Stimulated activated CD8-positive, alpha-beta memory T cell treated with anti-CD3 and anti-CD28 coated beads, Interleukin-7, amount 100 ng/mL, for 48 hours (primary cell): ENCODE data around the gene HIVEP1.

Experiments
- DNase-seq, 2 donors: peaks; one replicate each; pipeline ENCODE4 v3.0.0-alpha.2; 2020; ENCODE audit warnings: low read depth in 1 of 2; ENCODE audit errors: extremely low read depth in 1 of 2

The HIVEP1 gene

DNA sequence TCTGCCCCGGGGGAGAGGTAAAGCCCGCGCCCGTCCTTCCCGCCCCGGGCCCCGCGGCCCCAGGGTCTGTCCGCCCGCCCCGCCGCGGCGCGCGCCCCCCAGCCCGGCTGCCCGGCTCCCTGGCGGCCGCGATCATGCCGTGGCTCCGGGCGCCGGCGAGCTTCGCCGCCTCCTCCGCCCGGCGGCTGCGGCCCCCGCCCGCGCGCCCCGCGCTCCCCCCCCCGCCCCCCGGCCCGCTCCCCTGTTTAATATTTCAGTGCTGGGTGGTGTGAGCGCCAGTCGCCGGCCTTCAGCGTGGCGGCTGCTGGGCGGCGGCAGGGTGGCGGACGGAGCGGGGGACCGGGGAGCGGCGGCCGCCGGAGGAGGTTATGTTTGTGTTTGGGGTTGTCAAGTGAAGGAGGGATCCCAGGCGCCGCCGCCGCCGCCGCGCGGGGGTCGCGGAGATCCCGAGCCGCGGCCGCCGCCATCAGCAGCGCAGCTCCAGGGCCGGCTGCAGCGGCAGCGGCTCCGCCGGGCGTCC is at the start of gene HIVEP1:
Gene HIVEP1, plus strand, starts transcription at position 275 of the 520 bp plus-strand sequence. CDS start 3,317 bp downstream, outside the sequence.
- no peak for DNase-seq

DNA sequence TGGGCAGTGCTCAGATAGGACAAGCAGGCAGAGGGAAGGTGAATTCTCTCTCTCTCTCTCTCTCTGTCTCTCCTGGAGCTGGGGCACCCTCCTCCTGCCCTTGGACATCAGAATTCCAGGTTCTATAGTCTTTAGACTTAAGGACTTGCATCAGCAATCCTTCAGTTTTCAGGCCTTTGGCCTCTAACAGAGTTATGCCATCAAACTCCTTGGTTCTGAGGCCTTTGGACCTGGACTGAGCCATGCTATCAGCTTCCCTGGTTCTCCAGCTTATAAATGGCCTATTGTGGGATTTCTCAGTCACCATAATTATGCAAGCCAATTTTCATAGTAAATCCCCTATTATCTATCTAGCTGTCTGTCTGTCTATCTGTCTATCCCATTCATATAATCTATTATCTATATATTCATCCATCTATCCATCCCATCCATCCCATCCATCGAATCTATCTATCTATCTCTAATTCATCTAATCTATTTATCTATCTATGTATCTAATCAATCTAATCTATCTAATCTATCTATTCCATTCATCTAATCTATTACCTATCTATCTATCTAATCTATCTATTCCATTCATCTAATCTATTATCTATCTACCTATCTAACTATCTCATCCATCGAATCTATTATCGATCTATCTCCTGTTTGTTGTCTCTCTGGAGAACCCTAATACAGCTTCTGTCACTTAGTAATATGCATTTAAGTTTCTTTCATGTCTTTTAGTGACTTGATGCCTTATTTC is 48.2 kb upstream of the HIVEP1 start:
- DNase-seq: no peak

DNA sequence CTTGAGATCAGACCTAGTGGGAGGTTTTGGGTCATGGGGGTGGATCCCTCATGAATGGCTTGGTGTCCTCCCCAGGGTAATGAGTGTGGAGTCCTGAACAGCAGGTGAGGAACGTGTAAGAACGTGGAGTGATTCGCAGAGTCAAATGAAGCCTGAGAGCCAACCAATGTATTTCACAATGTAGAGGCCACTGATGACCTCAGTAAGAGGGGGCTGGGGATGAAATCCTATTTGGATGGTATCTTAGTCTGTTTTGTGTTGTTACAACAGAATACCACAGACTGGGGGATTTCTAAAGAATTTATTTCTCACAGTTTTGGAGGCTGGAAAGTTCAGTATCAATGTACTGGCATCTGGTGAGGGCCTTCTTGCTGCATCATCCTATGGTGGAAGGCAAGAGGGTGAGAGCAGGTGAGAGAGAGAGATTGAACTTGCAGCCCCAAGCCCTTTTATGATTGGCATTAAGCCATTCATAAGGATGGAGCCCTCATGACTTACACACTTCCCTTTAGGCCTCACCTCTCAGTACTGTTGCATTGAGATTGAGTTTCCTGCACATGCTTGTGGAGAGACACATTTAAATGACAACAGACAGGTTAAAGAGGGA is 47.3 kb upstream of the HIVEP1 start:
- DNase-seq: no peak

DNA sequence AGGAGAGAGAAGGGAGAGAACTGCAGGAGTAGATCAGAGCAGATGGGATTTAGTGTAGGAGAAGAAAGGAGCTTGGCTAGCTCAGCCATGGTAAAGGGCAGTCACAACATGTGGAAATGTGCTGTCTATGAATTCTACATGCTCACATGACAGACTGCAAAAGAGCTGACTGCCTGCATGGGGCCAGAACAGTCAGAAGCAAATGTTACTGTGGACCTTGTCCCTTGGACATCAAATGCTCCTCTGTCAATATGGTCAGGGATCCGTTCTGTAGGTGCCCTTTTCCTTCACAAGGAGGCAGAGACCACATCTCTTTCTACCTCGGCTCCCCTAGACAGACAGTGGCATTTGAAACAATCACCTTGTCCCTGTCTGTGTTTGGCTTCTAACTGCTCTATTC is 46.6 kb upstream of the HIVEP1 start:
- no peak for DNase-seq

DNA sequence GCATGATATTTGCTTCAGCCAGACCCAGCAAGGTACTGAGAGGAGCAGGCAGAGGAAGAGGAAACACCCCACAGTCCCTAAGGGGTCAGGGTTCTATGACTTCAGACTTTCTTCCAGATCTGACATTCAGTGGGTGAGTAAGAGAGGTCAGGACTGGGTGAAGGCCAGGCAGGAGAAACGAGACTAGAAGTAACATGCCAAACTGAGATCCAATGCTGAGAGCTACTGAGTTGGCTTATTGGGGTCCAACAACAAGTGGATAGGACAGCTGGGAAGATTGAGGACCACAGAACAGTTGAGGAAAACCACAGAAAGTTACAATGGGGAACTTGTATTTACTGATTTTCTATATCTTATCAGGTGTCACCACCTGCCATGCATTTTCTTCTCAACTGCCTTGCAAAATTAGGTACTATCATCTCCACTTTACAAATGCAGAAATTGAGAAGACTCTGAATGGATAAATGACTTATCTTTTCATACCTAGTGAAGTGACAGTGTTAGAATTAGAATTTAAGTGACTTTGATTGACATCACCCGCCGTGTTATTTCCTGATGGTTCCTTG is 43.8 kb upstream of the HIVEP1 start:
- no peak for DNase-seq

DNA sequence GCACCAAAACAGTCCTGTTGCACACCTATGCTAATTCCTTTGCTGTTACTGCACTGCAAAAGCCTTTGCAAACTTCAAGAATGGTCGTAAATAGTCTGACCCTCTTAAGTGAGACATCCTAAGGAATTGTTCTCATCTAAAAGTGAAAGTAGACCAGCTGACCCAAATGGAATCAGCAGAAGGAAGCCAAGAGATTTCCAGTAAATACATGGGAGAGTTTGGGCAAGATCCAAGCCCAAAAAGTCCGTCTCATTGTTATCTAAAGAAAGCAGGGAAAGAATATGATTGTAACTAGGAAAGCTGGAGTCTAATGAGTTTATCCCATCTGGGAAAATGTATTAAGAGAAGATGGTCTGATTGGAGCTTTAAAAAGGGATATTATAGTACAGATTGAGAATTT is 43.0 kb upstream of the HIVEP1 start:
- no peak for DNase-seq

DNA sequence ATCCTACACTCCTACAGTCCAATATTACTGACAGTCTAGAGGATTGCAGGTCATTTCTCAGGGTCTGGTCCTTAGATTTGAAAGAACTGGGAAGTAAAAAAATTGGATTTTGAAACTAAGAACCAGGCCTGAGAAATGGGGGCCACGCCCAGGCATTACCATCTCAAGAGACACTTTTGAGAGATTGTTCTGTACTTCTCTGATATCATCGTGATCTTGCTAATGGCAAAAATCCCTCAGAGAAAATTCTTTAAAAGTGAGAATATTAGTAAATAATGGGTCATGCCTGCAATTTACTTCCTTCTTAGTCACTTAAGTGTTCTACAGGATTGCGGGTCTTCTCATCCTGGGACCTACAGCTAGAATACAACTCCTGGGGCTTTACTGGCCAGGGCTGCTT is 42.0 kb upstream of the HIVEP1 start:
- no peak for DNase-seq

DNA sequence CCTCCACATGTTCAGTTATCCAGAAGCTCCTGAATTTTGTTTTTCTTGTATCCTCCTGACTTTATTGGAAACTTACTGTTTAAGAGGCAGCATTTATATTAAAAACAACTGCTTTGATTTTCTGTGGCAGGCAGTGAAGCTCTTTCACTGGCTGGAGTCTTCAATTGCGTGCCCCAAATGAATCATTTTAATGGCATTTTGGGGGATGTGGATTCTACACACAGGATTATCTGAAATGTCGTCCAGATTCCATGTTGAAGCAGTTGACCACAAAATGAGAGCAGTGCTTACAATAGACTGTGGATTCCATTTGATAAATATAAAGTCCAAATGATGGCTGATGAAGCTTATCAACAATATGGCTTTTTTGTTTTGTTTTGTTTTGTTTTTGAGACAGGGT is 41.0 kb upstream of the HIVEP1 start:
- DNase-seq: no peak

DNA sequence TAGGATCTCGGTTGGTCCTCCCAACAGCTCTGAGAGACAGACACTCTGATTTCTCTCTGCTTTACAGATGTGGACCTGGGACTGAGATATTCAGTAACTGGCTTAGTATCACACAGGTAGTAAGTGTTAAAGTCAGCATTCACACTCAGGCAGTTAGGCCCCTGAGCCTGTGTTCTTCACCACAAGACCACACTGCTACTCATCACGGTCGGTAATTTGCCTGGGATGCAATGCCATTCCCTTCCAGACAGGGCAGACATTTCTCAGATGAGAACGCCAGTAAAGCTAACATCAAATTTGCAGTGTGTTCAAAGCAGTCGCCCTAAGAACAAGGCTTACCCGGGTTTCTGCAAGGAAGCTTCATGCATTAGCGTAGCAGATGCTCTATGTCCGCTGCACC is 39.8 kb upstream of the HIVEP1 start:
- DNase-seq: no peak

DNA sequence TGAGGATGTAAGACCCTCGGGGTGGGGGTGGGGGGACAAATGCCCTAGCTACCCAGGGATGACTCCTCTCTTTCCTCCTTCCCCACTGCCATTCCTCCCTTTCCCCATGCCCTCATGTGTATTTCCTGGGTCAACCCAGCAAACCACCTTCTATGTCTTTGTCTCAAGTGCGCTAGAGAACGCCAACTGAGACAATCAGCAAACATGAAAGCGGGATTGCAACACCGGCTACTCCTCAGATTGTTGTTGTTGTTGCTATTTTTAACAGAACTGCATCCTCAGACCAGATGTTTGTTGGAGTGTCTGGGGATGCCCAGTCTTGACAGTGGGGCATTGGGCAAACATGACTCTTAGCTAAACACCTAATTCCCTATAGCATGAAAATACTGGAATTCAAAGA is 39.3 kb upstream of the HIVEP1 start:
- no peak for DNase-seq

DNA sequence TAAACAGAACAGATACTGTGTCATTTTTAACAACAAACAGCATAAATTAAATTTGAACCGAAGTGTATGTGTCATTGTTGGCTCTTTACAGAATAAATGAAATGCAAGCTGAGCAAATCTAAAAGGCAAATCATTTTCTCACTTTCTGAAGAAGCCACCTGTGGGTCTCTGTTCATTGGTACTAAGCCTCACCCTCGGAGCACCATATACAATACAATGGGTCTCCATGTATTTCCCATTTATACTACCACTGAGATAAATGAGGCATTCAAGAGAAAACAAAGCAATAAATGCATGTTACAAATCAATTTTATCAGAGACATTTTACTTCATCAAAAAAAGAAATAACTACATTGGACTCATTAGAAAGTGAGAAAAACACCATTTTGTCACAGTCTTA is 38.9 kb upstream of the HIVEP1 start:
- no peak for DNase-seq

DNA sequence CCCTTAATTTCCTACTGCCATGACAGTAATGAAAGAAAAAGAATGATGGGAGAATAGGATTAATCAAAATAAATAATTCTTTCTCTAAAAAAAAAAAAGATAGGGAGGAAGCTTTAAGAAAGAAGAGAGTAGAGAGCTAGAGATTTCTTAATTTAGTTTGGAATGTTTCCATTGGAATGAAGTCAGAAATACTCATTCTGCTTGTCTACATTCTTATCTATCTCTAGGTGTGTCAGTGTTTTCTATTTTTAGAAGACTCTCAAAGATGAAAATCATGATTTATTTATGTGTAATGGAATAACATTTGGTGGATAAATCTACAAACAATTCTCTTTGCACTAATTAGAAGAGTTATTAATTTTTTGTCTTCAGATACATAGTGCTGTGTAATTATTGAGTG is 38.0 kb upstream of the HIVEP1 start:
- no peak for DNase-seq

DNA sequence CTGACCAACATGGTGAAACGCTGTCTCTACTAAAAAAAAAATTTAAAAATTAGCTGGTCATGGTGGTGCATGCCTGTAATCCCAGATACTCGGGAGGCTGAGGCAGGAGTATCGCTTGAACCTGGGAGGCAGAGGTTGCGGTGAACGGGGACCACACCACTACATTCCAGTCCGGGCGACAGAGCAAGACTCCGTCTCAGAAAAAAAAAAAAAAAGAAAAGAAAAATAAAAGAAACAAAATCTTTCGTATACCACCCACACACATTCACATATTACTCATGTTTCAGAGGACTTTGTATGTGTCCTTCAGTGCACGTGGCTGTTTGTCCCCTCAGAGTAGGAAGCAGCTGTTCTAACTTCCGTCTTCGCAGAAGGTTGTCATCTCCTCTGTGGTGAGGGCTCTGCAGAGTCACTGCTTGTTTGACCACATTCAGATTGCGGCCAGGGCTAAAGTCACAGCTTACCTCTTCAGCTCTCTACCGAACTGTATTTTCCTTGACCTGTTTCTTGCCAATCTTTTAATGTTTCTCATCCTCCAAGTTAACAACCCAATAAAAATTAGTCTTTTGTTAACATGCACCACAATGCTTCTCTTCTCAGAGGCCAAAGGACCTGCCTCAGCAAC is 36.6 kb upstream of the HIVEP1 start:
- DNase-seq: peak; percentile 10 to 25

DNA sequence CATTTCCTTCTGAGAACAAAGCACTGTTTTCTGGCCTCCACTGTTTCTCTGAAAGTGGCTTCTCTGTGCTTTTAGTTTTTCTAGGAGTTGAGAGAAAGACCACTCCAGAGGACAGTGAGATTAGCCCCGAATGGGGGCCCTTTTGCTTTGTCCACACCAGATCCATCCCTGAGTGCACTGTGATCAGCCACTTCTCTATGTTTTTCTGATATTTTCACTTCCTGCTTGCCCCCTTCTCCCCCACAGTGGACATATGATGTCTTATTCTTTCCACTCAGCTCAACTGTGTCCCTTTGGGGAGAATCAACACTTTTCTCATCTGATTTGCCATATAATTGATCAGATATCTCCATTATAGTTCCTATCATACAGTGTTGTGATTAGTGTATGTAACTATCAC is 35.6 kb upstream of the HIVEP1 start:
- DNase-seq: no peak

DNA sequence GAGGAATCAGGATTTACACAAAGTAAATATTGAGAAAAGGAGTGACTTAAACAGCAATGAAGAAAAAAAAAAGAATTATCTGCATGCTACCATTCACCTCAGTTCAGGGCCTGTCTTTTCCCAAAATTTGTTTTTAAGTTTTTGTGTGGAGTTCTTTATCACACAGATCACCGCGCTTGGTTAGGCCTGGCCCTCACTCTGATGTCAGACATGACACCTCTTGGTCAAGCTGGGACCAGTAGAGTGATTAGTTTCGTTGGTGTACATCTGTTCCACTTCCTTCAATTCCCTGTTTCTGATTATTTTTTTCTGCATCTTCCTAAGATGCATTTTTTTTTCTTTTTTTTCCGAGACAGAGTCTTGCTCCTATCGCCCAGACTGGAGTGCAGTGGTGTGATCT is 34.9 kb upstream of the HIVEP1 start:
- DNase-seq: no peak

DNA sequence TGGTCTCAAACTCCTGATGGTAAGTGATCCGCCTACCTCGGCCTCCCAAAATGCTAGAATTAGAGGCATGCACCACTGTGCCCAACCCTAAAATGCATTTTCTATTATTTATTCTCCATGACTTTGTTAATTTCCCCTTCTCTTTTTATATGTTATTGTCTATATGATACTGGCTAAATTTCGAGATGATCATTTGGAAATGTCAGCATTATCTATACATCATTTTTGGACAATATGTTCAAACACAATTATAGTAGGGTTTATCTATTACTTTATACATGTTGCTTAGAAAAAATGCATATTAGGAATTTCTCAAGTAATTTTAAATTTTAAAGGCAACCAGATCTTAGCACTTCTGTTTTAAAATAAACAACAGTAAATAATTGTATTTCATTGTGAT is 34.4 kb upstream of the HIVEP1 start:
- DNase-seq: no peak

DNA sequence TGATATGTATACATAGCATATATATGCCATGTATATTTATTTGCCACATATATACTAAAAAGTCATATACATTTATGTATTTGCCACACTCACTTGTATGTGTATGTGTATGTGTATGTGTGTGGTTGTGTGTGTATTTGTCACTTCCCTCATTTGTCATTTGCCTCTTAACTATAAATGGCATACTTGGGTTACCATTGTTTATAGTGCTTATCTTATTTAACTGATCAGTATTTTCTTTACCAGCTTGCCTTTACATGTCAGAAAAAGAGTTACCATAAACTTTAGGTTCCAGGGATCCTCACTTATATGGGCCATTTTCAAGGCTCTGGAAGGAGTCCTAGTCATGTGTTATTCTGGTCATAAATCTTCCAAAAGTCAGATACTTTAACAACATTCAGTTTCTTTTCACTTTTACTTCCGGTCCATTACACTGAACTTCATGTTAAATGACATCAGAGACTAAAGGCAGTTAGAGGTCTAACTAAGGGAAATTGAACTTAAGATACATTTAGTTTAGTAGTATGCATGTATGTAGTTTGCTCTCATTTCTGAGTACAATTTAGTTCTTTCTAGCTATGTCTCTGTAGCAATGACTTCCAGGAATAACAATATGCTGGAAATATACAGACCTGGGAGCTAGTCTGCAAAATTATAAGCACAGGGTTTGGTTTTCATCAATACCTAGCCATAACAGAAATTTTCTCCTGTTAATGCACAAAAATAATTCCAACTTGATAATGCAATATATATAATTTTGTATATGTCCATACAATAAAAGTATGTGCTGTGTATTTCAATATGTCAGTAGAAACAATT is 33.7 kb upstream of the HIVEP1 start:
- DNase-seq: no peak

DNA sequence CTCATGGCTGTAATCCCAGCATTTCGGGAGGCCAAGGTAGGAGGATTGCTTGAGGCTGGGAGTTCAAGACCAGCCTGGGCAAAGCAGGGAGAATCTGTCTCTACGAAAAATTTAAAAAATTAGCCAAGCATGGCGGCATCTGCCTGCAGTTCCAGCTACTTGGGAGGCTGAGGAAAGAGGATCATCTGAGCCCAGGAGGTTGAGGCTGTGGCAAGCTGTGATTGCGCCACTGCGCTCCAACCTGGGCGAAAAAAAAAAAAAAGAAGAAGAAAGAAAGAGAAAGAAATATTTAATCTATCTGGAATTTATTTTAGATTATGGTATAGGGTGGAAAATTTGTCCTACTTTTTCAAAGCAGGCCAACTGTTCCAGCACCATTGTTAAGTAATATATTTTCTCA is 32.2 kb upstream of the HIVEP1 start:
- DNase-seq: no peak

DNA sequence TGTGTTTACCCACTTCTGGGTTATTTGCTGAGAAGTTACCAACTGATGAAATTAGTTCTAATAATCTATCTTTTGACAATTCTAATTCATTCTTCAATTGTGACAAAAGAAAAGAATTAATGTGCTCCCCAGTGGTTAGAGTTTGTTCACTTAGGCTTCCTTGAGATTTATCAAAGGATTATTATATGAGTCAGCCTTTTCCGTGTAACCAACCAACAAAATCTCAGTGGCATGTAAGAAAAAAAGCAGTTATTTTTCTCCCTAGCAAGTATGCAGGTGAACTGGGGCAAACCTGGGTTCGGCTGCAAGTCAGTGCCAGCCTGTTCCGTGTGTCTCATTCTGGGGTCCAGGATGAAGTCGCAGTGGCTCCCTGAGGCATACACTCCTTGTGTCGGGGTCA is 28.8 kb upstream of the HIVEP1 start:
- no peak for DNase-seq

DNA sequence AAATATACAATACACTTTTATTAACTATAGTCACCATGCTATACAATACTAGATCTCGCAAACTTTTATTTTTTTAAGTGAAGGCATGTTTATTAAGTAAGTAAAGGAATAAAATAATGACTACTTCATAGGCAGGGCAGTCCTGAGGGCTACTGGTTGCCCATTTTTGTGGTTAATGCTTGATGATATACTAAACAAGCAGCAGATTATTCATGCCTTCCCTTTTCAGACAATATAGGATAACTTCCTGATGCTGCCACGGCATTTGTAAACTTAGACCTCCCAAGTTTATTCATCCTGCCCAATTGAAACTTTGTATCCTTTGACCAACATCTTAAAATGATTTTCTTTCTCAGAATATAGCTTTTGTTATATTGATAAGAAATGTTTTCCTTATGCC is 24.7 kb upstream of the HIVEP1 start:
- DNase-seq: no peak

DNA sequence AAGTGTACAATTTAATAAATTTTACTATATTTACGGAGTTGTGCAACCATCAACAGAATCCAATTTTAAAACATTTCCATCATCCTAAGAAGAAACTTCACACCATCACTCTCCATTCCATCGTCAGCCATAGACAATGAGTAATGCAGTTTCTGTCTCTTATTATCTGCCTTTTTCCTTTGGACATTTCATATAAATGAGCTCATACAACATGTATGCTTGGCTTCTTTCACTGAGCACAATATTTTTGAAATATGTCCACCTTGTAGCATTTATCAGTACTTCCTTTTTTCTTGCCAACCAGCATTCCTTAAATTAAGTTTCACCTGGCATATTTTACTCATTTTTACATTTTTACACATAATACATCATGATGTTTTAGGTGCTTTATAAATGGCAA is 22.7 kb upstream of the HIVEP1 start:
- no peak for DNase-seq
